Measurements from ENCODE around the gene CRYBB1.

CRYBB1 gene

DNA sequence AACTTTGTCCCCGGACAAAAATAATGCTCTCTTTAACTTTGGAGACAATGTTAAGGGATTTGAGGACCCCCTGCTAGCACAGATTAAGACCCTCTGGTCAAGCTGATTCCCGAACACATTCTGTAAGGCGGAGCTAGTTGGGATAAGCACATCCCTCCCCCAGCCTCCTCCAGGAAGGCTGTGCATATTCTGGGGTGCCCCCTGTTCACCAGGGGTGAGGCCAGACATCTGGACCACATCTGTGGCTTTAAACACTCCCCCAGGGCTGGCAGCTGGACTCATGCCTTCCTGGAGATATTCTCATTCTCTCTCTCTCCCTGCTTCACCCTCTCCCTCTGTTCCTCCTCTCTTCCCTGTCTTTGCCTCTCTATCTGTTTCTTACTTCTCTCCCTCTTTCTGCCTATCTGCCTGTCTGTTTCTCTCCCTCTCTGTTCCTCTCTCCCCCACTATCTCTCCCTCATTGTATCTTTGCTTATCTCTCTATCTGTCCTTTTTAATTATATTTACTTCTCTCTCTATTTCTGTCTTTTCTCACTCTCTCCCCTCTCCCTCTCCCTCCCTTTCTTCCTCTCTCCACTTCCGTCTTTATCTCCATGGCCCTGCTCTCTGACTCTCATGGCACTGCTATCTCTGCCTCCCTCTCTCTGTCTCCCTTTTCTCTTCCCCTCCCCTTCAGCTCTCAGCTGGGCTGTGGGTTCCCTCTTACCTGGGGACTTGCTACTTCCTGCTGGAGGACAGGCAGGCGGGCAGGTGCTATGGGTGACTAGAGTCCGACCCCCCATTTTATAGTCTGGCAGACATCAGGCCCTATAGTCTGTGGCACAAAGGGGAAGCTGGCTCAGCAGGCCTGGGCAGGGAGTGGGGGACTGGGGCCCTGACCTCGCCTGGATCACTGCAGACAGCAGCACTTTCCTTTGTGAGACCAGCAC is at the start of gene CRYBB1:
Gene CRYBB1 (minus strand): TSS at position 757 of the 929 bp plus-strand sequence. CDS start 1,708 bp downstream, outside the sequence.
- no peak within 1 kb of the TSS for H3K4me3 ChIP-seq (replicated peaks; ENCODE audit: low read depth, low read length)
- DNase-seq (ENCODE audit: extremely low read depth, low read depth): peak; percentile 69
- TF ChIP-seq, protein P1, sequence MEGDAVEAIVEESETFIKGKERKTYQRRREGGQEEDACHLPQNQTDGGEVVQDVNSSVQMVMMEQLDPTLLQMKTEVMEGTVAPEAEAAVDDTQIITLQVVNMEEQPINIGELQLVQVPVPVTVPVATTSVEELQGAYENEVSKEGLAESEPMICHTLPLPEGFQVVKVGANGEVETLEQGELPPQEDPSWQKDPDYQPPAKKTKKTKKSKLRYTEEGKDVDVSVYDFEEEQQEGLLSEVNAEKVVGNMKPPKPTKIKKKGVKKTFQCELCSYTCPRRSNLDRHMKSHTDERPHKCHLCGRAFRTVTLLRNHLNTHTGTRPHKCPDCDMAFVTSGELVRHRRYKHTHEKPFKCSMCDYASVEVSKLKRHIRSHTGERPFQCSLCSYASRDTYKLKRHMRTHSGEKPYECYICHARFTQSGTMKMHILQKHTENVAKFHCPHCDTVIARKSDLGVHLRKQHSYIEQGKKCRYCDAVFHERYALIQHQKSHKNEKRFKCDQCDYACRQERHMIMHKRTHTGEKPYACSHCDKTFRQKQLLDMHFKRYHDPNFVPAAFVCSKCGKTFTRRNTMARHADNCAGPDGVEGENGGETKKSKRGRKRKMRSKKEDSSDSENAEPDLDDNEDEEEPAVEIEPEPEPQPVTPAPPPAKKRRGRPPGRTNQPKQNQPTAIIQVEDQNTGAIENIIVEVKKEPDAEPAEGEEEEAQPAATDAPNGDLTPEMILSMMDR (IDR thresholded peaks at IDR 0.05; ENCODE audit: low read depth, low read length, missing control alignments): no peak

DNA sequence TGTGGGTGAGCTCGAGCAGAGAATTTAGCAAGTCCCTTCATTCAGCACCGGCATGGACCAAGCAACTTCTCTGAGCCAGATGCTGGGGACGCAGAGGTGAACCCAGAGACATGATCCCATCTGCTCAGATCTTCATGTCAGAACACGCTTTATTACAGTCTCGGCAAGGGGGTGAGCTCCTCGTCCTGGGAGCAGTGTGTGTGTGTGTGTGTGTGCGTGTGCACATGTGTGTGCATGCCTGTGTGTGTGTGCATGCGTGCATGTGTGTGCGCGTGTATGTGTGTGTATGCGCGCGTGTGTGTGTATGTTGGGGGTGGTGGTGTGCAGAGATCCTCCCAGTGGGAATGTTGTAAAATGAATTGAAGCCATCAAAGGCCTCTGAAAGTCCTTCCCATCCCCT is 49.3 kb upstream of the CRYBB1 start:
- no peak for DNase-seq (ENCODE audit: extremely low read depth, low read depth)
- TF ChIP-seq, protein P1 (IDR thresholded peaks at IDR 0.05; ENCODE audit: low read depth, low read length, missing control alignments): no peak
- H3K4me3 ChIP-seq (replicated peaks; ENCODE audit: low read depth, low read length): no peak overlapping the region

DNA sequence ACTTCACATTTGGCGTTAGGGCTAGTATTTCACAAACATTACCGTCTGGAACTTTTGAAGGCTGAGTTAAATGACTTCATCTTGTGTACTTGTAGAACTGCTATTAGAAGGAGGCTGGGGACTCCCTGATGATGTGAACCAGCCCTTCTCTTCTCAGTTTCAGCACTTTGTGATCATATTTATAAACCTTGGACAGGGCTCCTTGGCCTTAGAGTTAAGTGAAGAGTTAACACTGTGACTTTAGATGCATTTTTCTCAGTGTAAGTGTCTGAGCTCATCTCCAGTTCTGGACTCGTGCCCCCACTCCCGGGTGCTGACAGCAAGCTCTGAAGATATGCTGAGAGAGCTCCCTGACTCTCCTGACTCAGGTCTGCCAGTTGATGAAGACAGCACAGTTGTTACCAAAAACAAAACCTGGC is 48.0 kb upstream of the CRYBB1 start:
- TF ChIP-seq, protein P1 (IDR thresholded peaks at IDR 0.05; ENCODE audit: low read depth, low read length, missing control alignments): no peak
- H3K4me3 ChIP-seq (replicated peaks; ENCODE audit: low read depth, low read length): no peak overlapping the region
- DNase-seq (ENCODE audit: extremely low read depth, low read depth): no peak

DNA sequence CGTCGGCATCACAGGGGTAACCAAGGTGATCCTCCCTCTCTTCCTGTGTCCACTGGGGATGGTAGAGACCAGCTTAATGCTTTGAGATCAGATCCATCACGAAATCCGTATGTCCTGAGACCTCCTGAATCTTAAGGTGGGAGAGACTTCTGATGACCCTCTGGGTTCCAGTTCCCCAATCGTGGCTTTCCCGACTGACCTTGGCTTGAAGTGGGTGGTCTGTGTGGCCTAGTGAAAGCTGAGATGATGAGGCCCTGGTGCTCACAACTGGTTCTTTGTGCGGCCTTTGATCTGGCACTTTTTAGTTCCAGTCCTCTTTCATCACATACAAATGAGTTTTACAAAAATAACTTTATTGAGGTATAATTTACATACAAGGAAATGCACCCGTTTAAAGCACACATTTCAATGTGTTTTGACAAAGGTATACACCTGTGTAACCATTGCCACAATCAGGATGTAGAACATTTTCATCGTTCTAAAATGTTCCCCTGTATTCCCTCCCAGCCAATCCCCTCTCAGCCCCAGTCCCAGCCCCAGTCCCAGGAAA is 45.6 kb upstream of the CRYBB1 start:
- no peak overlapping the region for H3K4me3 ChIP-seq (replicated peaks; ENCODE audit: low read depth, low read length)
- TF ChIP-seq, protein P1 (IDR thresholded peaks at IDR 0.05; ENCODE audit: low read depth, low read length, missing control alignments): no peak
- DNase-seq (ENCODE audit: extremely low read depth, low read depth): no peak

DNA sequence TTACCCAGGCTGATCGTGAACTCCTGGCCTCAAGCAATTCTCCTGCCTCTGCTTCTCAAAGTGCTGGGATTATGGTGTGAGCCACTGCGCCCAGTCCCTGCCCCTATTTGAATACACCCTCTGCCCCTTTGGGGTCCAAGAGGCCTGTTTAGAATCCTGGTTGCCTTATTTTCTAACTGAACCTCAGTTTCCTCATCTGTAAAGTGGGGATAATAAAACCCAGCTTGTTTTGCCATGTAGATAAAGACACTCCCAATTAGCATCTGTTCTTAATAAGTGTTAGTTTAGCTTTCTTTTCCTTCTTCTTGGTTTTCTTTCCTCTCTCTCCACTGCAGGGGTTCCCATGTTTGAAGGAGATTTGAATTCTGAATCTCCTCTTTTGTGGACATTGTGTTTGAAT is 44.3 kb upstream of the CRYBB1 start:
- no peak for DNase-seq (ENCODE audit: extremely low read depth, low read depth)
- TF ChIP-seq, protein P1 (IDR thresholded peaks at IDR 0.05; ENCODE audit: low read depth, low read length, missing control alignments): no peak
- H3K4me3 ChIP-seq (replicated peaks; ENCODE audit: low read depth, low read length): no peak overlapping the region

DNA sequence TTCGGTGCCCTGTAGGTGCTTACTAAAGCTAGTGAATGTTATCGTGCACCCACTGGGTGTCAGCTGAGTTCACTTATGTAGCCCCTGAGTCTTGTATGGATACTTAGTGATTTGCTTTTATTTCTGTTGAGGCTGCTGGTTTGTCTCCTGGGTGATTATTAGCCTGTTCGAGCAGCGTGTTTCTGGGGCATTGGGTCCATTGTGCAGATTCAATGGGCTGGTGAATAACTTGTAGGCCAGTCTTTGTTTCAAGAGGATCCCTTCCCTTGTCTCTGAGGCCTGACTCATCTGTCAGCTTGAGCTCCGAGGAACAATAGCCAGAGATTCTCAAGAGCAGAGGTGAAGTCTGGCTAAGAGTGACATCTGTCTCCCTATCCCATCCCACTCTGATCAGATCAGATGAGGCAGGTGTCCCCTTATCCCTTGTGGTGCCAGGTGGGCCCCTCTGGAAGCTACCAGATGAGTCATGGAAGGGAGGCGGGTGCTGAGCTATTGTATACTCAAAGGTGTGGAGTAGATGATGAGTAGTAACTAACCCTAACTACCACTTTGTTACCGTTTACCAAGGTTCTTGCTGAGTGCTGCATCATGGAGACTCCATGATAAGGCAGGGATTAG is 43.2 kb upstream of the CRYBB1 start:
- no peak for DNase-seq (ENCODE audit: extremely low read depth, low read depth)
- TF ChIP-seq, protein P1 (IDR thresholded peaks at IDR 0.05; ENCODE audit: low read depth, low read length, missing control alignments): no peak
- no peak overlapping the region for H3K4me3 ChIP-seq (replicated peaks; ENCODE audit: low read depth, low read length)

Data from HFF-Myc (cell line).